SK-MEL-5 (cell line): Measurements from ENCODE around the gene ST6GALNAC3. TPM values are rescaled to one million over a fixed set of nuclear protein-coding genes. Genes with fewer than 3 reads are reported as not detected.
"Not testable (repeated sequence)": the region's sequence is repeated elsewhere in the genome, so short reads cannot be mapped to it uniquely, and the experiment has no call there.

Source experiments
- DNase-seq: peaks from one replicate; pipeline ENCODE4 v3.0.0-alpha.2; 2016; ENCODE audit warnings: low read depth, low spot score
- in situ Hi-C: cut with HindIII; loops from 2 replicates; pipeline ENCODE4 v1.10.0; 2016; ENCODE audit warnings: low sequenced_read_pairs, high pct_unique_total_duplicates, low pct_unique_long_range_greater_than_20kb
- total RNA-seq: library from RNA; depleted of rRNA; stranded (reverse); fragments of >200 nt; shearing (Covaris generic); gene quantifications from 2 replicates; pipeline ENCODE4 v1.2.3, GENCODE V29; 2014

The ST6GALNAC3 gene
- total RNA-seq, 1 experiment from 2014 or later = 70.7 TPM

- in situ Hi-C loops, DNase-seq: not testable (repeated sequence)
These were observed 49.0 kb downstream of the ST6GALNAC3 start for GRCh38 chr1:76123411-76124064.

- in situ Hi-C loops = no loop called here
- no peak for DNase-seq
These were observed 49.6 kb downstream of the ST6GALNAC3 start for GRCh38 chr1:76124196-76124595.

- in situ Hi-C loops = no loop called here
- peak; percentile 74 for DNase-seq
These were observed 51.1 kb downstream of the ST6GALNAC3 start for GRCh38 chr1:76125473-76126219.

GRCh38 chr1:76128096-76128495, 53.5 kb downstream of the ST6GALNAC3 start:
- no peak for DNase-seq
- in situ Hi-C loops = no loop called here

GRCh38 chr1:76129731-76130130, 55.2 kb downstream of the ST6GALNAC3 start:
- in situ Hi-C loops = no loop called here

GRCh38 chr1:76130992-76131391, 56.4 kb downstream of the ST6GALNAC3 start:
- in situ Hi-C loops = no loop called here
- DNase-seq = no peak

More at GRCh38 chr1:76129731-76130130, 55.2 kb downstream of the ST6GALNAC3 start:
- no peak for DNase-seq

- in situ Hi-C loops = no loop called here
- DNase-seq = no peak
These were observed 59.4 kb downstream of the ST6GALNAC3 start for GRCh38 chr1:76133977-76134376.

GRCh38 chr1:76135835-76136234, 61.3 kb downstream of the ST6GALNAC3 start:
- no peak for DNase-seq

GRCh38 chr1:76136894-76137293, 62.3 kb downstream of the ST6GALNAC3 start:
- in situ Hi-C loops = no loop called here
- DNase-seq = no peak

More at GRCh38 chr1:76135835-76136234, 61.3 kb downstream of the ST6GALNAC3 start:
- in situ Hi-C loops = no loop called here

- in situ Hi-C loops = no loop called here
These were observed 63.2 kb downstream of the ST6GALNAC3 start for GRCh38 chr1:76137746-76138145.

GRCh38 chr1:76138217-76138616, 63.7 kb downstream of the ST6GALNAC3 start:
- in situ Hi-C loops = no loop called here
- no peak for DNase-seq

More at GRCh38 chr1:76137746-76138145, 63.2 kb downstream of the ST6GALNAC3 start:
- DNase-seq = peak; percentile 30

GRCh38 chr1:76140227-76140626, 65.7 kb downstream of the ST6GALNAC3 start:
- no peak for DNase-seq
- in situ Hi-C loops = no loop called here

- DNase-seq = no peak
- in situ Hi-C loops = no loop called here
These were observed 67.4 kb downstream of the ST6GALNAC3 start for GRCh38 chr1:76141929-76142328.

GRCh38 chr1:76142771-76143540, 68.4 kb downstream of the ST6GALNAC3 start:
- in situ Hi-C loops = no loop called here
- no peak for DNase-seq

- in situ Hi-C loops = no loop called here
- DNase-seq = no peak
These were observed 69.7 kb downstream of the ST6GALNAC3 start for GRCh38 chr1:76144247-76144646.

- no peak for DNase-seq
- in situ Hi-C loops = no loop called here
These were observed 70.8 kb downstream of the ST6GALNAC3 start for GRCh38 chr1:76145332-76145731.

- in situ Hi-C loops = no loop called here
- DNase-seq = no peak
These were observed 71.6 kb downstream of the ST6GALNAC3 start for GRCh38 chr1:76146184-76146583.

GRCh38 chr1:76147917-76148316, 73.4 kb downstream of the ST6GALNAC3 start:
- in situ Hi-C loops = no loop called here

More at GRCh38 chr1:76147917-76148316, 73.4 kb downstream of the ST6GALNAC3 start:
- DNase-seq = peak; percentile 98
